Measurements from ENCODE around the gene COL4A2. TPM values are rescaled to one million over a fixed set of nuclear protein-coding genes. Genes with fewer than 3 reads are reported as not detected.

Gene COL4A2
- total and polyA plus RNA-seq, 9 donors: 59.5 to 171 (median 136) TPM

- Histone ChIP-seq H3K36me3 (no peaks in the 10 kb centered on the region), H3K27me3 (no peaks in the 10 kb centered on the region), H3K4me1 (ENCODE audit: insufficient read depth) (peaks cover 27% of the 10 kb centered on the region), H3K27ac (peak overlapping the region in 1 of 2 donors; percentile 52), H3K4me3 (no peak overlapping the region), H3K9me3 (no peaks in the 10 kb centered on the region)
- 37 to 52% (median 45%) methylated on average over 16 of the region's 16 CpGs for WGBS, 3 donors
- DNase-seq: peak in 3 of 5 donors; percentile 64 to 73 (median 71)
- TF ChIP-seq, protein P1, sequence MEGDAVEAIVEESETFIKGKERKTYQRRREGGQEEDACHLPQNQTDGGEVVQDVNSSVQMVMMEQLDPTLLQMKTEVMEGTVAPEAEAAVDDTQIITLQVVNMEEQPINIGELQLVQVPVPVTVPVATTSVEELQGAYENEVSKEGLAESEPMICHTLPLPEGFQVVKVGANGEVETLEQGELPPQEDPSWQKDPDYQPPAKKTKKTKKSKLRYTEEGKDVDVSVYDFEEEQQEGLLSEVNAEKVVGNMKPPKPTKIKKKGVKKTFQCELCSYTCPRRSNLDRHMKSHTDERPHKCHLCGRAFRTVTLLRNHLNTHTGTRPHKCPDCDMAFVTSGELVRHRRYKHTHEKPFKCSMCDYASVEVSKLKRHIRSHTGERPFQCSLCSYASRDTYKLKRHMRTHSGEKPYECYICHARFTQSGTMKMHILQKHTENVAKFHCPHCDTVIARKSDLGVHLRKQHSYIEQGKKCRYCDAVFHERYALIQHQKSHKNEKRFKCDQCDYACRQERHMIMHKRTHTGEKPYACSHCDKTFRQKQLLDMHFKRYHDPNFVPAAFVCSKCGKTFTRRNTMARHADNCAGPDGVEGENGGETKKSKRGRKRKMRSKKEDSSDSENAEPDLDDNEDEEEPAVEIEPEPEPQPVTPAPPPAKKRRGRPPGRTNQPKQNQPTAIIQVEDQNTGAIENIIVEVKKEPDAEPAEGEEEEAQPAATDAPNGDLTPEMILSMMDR (IDR thresholded peaks at IDR 0.05): no peak
- TF ChIP-seq POLR2A (IDR thresholded peaks at IDR 0.05): no peak
- no peak for TF ChIP-seq EP300 (IDR thresholded peaks at IDR 0.05)
- intact Hi-C loops (cut with DNase I): no loop called here
These were observed 31.0 kb upstream of the COL4A2 start for GRCh38 chr13:110275931-110276552.

- Histone ChIP-seq H3K9me3 (no peaks in the 10 kb centered on the region), H3K36me3 (no peaks in the 10 kb centered on the region), H3K4me1 (ENCODE audit: insufficient read depth) (peaks cover 27% of the 10 kb centered on the region), H3K27me3 (no peaks in the 10 kb centered on the region), H3K27ac (peak overlapping the region in 1 of 2 donors; percentile 52), H3K4me3 (no peak overlapping the region)
- DNase-seq: no peak
- WGBS, 3 donors: 34 to 57% (median 43%) methylated on average over 5 of the region's 5 CpGs
- TF ChIP-seq EP300 (IDR thresholded peaks at IDR 0.05) (no peak), POLR2A (IDR thresholded peaks at IDR 0.05) (no peak)
- TF ChIP-seq, protein P1 (IDR thresholded peaks at IDR 0.05): no peak
- intact Hi-C loops (cut with DNase I): no loop called here
These were observed 30.5 kb upstream of the COL4A2 start for GRCh38 chr13:110276553-110276950.

GRCh38 chr13:110277357-110277975 is 29.6 kb upstream of the COL4A2 start:
- H3K4me3 ChIP-seq: no peak overlapping the region
- 45 to 49% (median 46%) methylated on average over 5 of the region's 5 CpGs for WGBS, 3 donors
- no peaks in the 10 kb centered on the region for H3K27me3 ChIP-seq
- intact Hi-C loops (cut with DNase I): no loop called here
- TF ChIP-seq, protein P1 (IDR thresholded peaks at IDR 0.05): no peak
- no peak for TF ChIP-seq EP300 (IDR thresholded peaks at IDR 0.05)
- no peak for TF ChIP-seq POLR2A (IDR thresholded peaks at IDR 0.05)
- H3K36me3 ChIP-seq: no peaks in the 10 kb centered on the region
- H3K9me3 ChIP-seq: no peaks in the 10 kb centered on the region
- H3K4me1 ChIP-seq (ENCODE audit: insufficient read depth): peaks cover 35% of the 10 kb centered on the region
- peak overlapping the region in 1 of 2 donors; percentile 52 for H3K27ac ChIP-seq
- no peak for DNase-seq

DNA sequence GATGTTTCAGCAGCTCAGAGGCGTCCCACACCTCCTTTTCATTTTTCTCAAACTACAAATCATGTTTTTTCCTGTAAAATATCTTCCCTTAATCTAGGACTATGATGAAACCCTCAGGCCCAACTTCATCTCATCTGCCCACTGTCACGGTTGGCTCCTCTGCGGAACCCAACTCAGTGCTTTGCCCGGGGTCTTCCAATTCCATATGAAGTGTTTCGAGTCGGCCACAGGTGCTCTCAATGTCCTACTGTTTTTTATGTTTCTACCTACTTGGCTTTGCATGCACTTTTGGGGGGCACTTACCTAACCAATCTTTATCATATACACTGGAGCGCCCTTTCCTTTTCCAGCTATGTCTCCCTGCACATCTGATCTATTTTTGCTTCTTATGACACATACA is 28.2 kb upstream of the COL4A2 start:
- no peaks in the 10 kb centered on the region for H3K27me3 ChIP-seq
- intact Hi-C loops (cut with DNase I): no loop called here
- TF ChIP-seq, protein P1 (IDR thresholded peaks at IDR 0.05): no peak
- TF ChIP-seq EP300 (IDR thresholded peaks at IDR 0.05) (no peak), POLR2A (IDR thresholded peaks at IDR 0.05) (no peak)
- H3K36me3 ChIP-seq: no peaks in the 10 kb centered on the region
- WGBS, 3 donors: 95 to 97% (median 97%) methylated on average over 7 of the region's 7 CpGs
- H3K4me3 ChIP-seq: no peak overlapping the region
- H3K4me1 ChIP-seq (ENCODE audit: insufficient read depth): peaks cover 36% of the 10 kb centered on the region
- DNase-seq: no peak
- H3K27ac ChIP-seq: no peak overlapping the region
- H3K9me3 ChIP-seq: no peaks in the 10 kb centered on the region

Data from ovary (tissue), 9 donors.